Neuronal stem cell (in vitro differentiated cells): ENCODE measurements around the gene TMEM150C.
A peak's percentile ranks its signal among the peaks of the same experiment; 100 is the strongest.

Source experiments
- DNase-seq: peaks from one replicate; pipeline ENCODE4 v3.0.0-alpha.2; 2013; ENCODE audit warnings: low spot score
- H2AFZ ChIP-seq: one replicate; pipeline ENCODE4 v1.6.1; 2013; ENCODE audit warnings: mild to moderate bottlenecking, low read length, inconsistent platforms
- H2AK5ac ChIP-seq: 2 replicates; pipeline ENCODE4 v1.6.1; 2013; ENCODE audit warnings: low read depth, mild to moderate bottlenecking, inconsistent platforms, low read length, moderate library complexity, mixed read lengths
- H2BK120ac ChIP-seq: 2 replicates; pipeline ENCODE4 v1.6.1; 2013; ENCODE audit warnings: low read depth, mild to moderate bottlenecking, inconsistent platforms, low read length, moderate library complexity, mixed read lengths
- H2BK12ac ChIP-seq: one replicate; pipeline ENCODE4 v1.6.1; 2013; ENCODE audit warnings: low read length, inconsistent platforms
- H2BK15ac ChIP-seq: 2 replicates; pipeline ENCODE4 v1.6.1; 2013; ENCODE audit warnings: mild to moderate bottlenecking, low read length, inconsistent platforms, mixed read lengths
- H2BK5ac ChIP-seq: one replicate; pipeline ENCODE4 v1.6.1; 2013; ENCODE audit warnings: inconsistent platforms, mild to moderate bottlenecking, low read length, moderate library complexity
- H3K14ac ChIP-seq: one replicate; pipeline ENCODE4 v1.6.1; 2013; ENCODE audit warnings: low read length, inconsistent platforms
- H3K18ac ChIP-seq: 2 replicates; pipeline ENCODE4 v1.6.1; 2013; ENCODE audit warnings: low read length, inconsistent platforms
- H3K23ac ChIP-seq: 2 replicates; pipeline ENCODE4 v1.6.1; 2013; ENCODE audit warnings: low read depth, mild to moderate bottlenecking, mixed read lengths, low read length, inconsistent platforms; ENCODE audit not compliant: poor library complexity
- H3K27ac ChIP-seq: replicated peaks from 3 replicates; pipeline ENCODE4 v1.5.1; 2013; ENCODE audit warnings: low read length, inconsistent platforms
- H3K27me3 ChIP-seq, 3 experiments: 2 replicates each; pipeline ENCODE4 v1.6.1; 2013; ENCODE audit warnings: low read length in 3 of 3, mild to moderate bottlenecking in 2 of 3, inconsistent platforms in 1 of 3, low read depth in 1 of 3, mixed read lengths in 1 of 3, moderate library complexity in 1 of 3; ENCODE audit not compliant: control insufficient read depth in 3 of 3, insufficient read depth in 3 of 3
- H3K36me3 ChIP-seq, 2 donors: replicated peaks in 1 of 2; 2 replicates each; pipeline ENCODE4 v1.6.1; 2013; ENCODE audit warnings: low read length in 2 of 2; ENCODE audit not compliant: control insufficient read depth in 2 of 2, insufficient read depth in 2 of 2
- H3K4ac ChIP-seq: 2 replicates; pipeline ENCODE4 v1.6.1; 2013; ENCODE audit warnings: inconsistent platforms, mild to moderate bottlenecking, low read length, moderate library complexity
- H3K4me1 ChIP-seq, 2 donors: 1 replicate in 1 of 2; 2 replicates in 1 of 2; pipeline ENCODE4 v1.6.1; 2013; ENCODE audit warnings: low read length in 2 of 2, low read depth in 1 of 2; ENCODE audit not compliant: control insufficient read depth in 2 of 2, insufficient read depth in 1 of 2
- H3K4me2 ChIP-seq: one replicate; pipeline ENCODE4 v1.6.1; 2013; ENCODE audit warnings: mild to moderate bottlenecking, low read length, inconsistent platforms; ENCODE audit not compliant: insufficient read depth, poor library complexity, severe bottlenecking
- H3K4me3 ChIP-seq, 2 donors: 2 replicates each; pipeline ENCODE4 v1.5.1; 2013; ENCODE audit warnings: low read length in 2 of 2, mild to moderate bottlenecking in 2 of 2, inconsistent platforms in 1 of 2, moderate library complexity in 1 of 2
- H3K79me1 ChIP-seq: one replicate; pipeline ENCODE4 v1.6.1; 2013; ENCODE audit warnings: low read depth, mild to moderate bottlenecking, inconsistent platforms, low read length, moderate library complexity
- H3K9ac ChIP-seq: one replicate; pipeline ENCODE4 v1.6.1; 2013; ENCODE audit warnings: mild to moderate bottlenecking, low read depth, low read length, inconsistent platforms; ENCODE audit not compliant: poor library complexity
- H3K9me3 ChIP-seq, 2 donors: replicated peaks in 1 of 2; 2 replicates each; pipeline versions ENCODE3 to v1.6.1; 2013; ENCODE audit warnings: low read length in 2 of 2, mild to moderate bottlenecking in 2 of 2, inconsistent platforms in 1 of 2, low read depth in 1 of 2, mixed read lengths in 1 of 2, moderate library complexity in 1 of 2; ENCODE audit not compliant: control insufficient read depth in 2 of 2, insufficient read depth in 1 of 2
- H4K8ac ChIP-seq: one replicate; pipeline ENCODE4 v1.6.1; 2013; ENCODE audit warnings: low read depth, mild to moderate bottlenecking, inconsistent platforms, low read length, moderate library complexity
- H4K91ac ChIP-seq: one replicate; pipeline ENCODE4 v1.6.1; 2013; ENCODE audit warnings: low read length, low read depth, mild to moderate bottlenecking, inconsistent platforms; ENCODE audit not compliant: poor library complexity
- WGBS, 2 donors: extraction: QIAGEN DNeasy Blood & Tissue Kit; methylation state at CpG; one replicate each; pipeline ENCODE4 v1.1.7; 2013; ENCODE audit warnings: missing lambda C conversion rate in 2 of 2, mixed read lengths in 1 of 2; ENCODE audit not compliant: insufficient read length in 2 of 2, insufficient replicate concordance in 1 of 2; ENCODE audit errors: extremely low coverage in 2 of 2; 5-methylcytosine and 5-hydroxymethylcytosine counted together

TMEM150C gene

GRCh38 chr4:82515705-82516104, 46.1 kb downstream of the TMEM150C start:
- no peak overlapping the region for H3K4ac ChIP-seq
- H3K79me1 ChIP-seq = no peaks in the 10 kb centered on the region
- no peak overlapping the region for H3K27ac ChIP-seq
- H3K4me3 ChIP-seq = no peak overlapping the region
- peaks cover 0 to 26% (median 0%) of the 10 kb centered on the region in 3 experiments for H3K27me3 ChIP-seq
- H3K4me1 ChIP-seq = peaks cover 0 to 2% of the 10 kb centered on the region in 2 donors
- no peak overlapping the region for H2BK12ac ChIP-seq
- H4K91ac ChIP-seq = no peak overlapping the region
- H2BK120ac ChIP-seq = no peak overlapping the region
- no peak overlapping the region for H2BK15ac ChIP-seq
- whole genome bisulfite sequencing, 2 donors = no CpG with 5 or more reads among the region's 3 CpGs
- no peak overlapping the region for H3K4me2 ChIP-seq
- H3K14ac ChIP-seq = no peak overlapping the region
- no peaks in the 10 kb centered on the region for H3K36me3 ChIP-seq
- H2BK5ac ChIP-seq = no peak overlapping the region
- no peak overlapping the region for H4K8ac ChIP-seq
- no peak for DNase-seq
- H2AK5ac ChIP-seq = no peak overlapping the region
- H3K23ac ChIP-seq = no peak overlapping the region
- H3K9ac ChIP-seq = no peak overlapping the region
- H3K18ac ChIP-seq = no peak overlapping the region
- H3K9me3 ChIP-seq = peaks cover 0 to 2% of the 10 kb centered on the region in 2 donors
- no peak overlapping the region for H2AFZ ChIP-seq

GRCh38 chr4:82513382-82513781, 48.4 kb downstream of the TMEM150C start:
- H3K23ac ChIP-seq = no peak overlapping the region
- H2BK120ac ChIP-seq = no peak overlapping the region
- H3K4ac ChIP-seq = no peak overlapping the region
- H3K4me2 ChIP-seq = no peak overlapping the region
- no peak overlapping the region for H3K9ac ChIP-seq
- no peak overlapping the region for H2BK15ac ChIP-seq
- H3K27ac ChIP-seq = no peak overlapping the region
- no CpG with 5 or more reads among the region's 2 CpGs for WGBS, 2 donors
- no peak overlapping the region for H3K4me3 ChIP-seq
- no peak overlapping the region for H2AK5ac ChIP-seq
- peaks cover 0 to 22% (median 0%) of the 10 kb centered on the region in 3 experiments for H3K27me3 ChIP-seq
- DNase-seq = no peak
- peaks cover 2 to 3% of the 10 kb centered on the region in 2 donors for H3K4me1 ChIP-seq
- H4K91ac ChIP-seq = no peak overlapping the region
- peak overlapping the region; percentile 47 for H2AFZ ChIP-seq
- H3K14ac ChIP-seq = no peak overlapping the region
- H3K9me3 ChIP-seq = peaks cover 0 to 2% of the 10 kb centered on the region in 2 donors
- no peaks in the 10 kb centered on the region for H3K36me3 ChIP-seq
- H2BK5ac ChIP-seq = no peak overlapping the region
- no peak overlapping the region for H2BK12ac ChIP-seq
- H3K18ac ChIP-seq = no peak overlapping the region
- no peaks in the 10 kb centered on the region for H3K79me1 ChIP-seq
- no peak overlapping the region for H4K8ac ChIP-seq

GRCh38 chr4:82510216-82510615, 51.6 kb downstream of the TMEM150C start:
- H3K4me2 ChIP-seq = no peak overlapping the region
- H4K8ac ChIP-seq = no peak overlapping the region
- H2BK15ac ChIP-seq = no peak overlapping the region
- no peaks in the 10 kb centered on the region for H3K79me1 ChIP-seq
- no peak for DNase-seq
- no peak overlapping the region for H3K4ac ChIP-seq
- H2AK5ac ChIP-seq = no peak overlapping the region
- no peak overlapping the region for H2BK12ac ChIP-seq
- H4K91ac ChIP-seq = no peak overlapping the region
- H2BK5ac ChIP-seq = no peak overlapping the region
- no CpG with 5 or more reads among the region's 3 CpGs for WGBS, 2 donors
- H2AFZ ChIP-seq = no peak overlapping the region
- no peak overlapping the region for H3K4me3 ChIP-seq
- H3K14ac ChIP-seq = no peak overlapping the region
- H3K27ac ChIP-seq = no peak overlapping the region
- peaks cover 2 to 3% of the 10 kb centered on the region in 2 donors for H3K4me1 ChIP-seq
- H3K9ac ChIP-seq = no peak overlapping the region
- no peaks in the 10 kb centered on the region for H3K36me3 ChIP-seq
- H2BK120ac ChIP-seq = no peak overlapping the region
- peaks cover 0 to 10% (median 0%) of the 10 kb centered on the region in 3 experiments for H3K27me3 ChIP-seq
- H3K23ac ChIP-seq = no peak overlapping the region
- H3K18ac ChIP-seq = no peak overlapping the region
- peaks cover 0 to 2% of the 10 kb centered on the region in 2 donors for H3K9me3 ChIP-seq

- Histone ChIP-seq H2AK5ac (no peak overlapping the region), H3K4me1 (peaks cover 2 to 3% of the 10 kb centered on the region in 2 donors), H2AFZ (peak overlapping the region; percentile 28), H3K27me3 (peaks cover 0 to 2% (median 0%) of the 10 kb centered on the region in 3 experiments), H3K4ac (no peak overlapping the region), H4K8ac (no peak overlapping the region), H3K23ac (no peak overlapping the region), H3K4me3 (no peak overlapping the region), H2BK15ac (no peak overlapping the region), H2BK12ac (no peak overlapping the region), H2BK5ac (no peak overlapping the region), H3K4me2 (no peak overlapping the region), H3K14ac (no peak overlapping the region), H3K18ac (no peak overlapping the region), H3K9me3 (peaks cover 0 to 2% of the 10 kb centered on the region in 2 donors), H3K27ac (no peak overlapping the region), H3K9ac (no peak overlapping the region), H4K91ac (no peak overlapping the region), H3K79me1 (no peaks in the 10 kb centered on the region), H2BK120ac (no peak overlapping the region), H3K36me3 (no peaks in the 10 kb centered on the region)
- WGBS, 2 donors = no CpG with 5 or more reads among the region's 5 CpGs
- no peak for DNase-seq
These were observed 52.9 kb downstream of the TMEM150C start for GRCh38 chr4:82508806-82509428.
